IMR-90 (cell line): ENCODE measurements around the gene TRPM8. TPM values are rescaled to one million over a fixed set of nuclear protein-coding genes. Genes with fewer than 3 reads are reported as not detected.

Experiments
- ATAC-seq: fragments of 200-7000 bp; cut with Tn5 transposase; 2 replicates; pipeline ENCODE4 v1.9.1; 2020; ENCODE audit warnings: low read depth, mild to moderate bottlenecking, moderate library complexity
- BruUV-seq: library from RNA; stranded (reverse); fragments of 400-500 nt; replicated peaks from 2 replicates; lab custom pipeline; 2021; lab: Mats Ljungman, UMichigan
- CTCF ChIA-PET: fragments of 300-600 bp; formaldehyde crosslinking; extraction: SDS; loops from one replicate; lab custom pipeline; 2021; ENCODE audit warnings: antibody characterized with exemption; lab: Yijun Ruan, JAX
- POLR2A ChIA-PET: fragments of 300-600 bp; sonication (Branson Sonifier 250); formaldehyde crosslinking; loops from one replicate; lab custom pipeline; 2022; ENCODE audit warnings: antibody characterized with exemption; ENCODE audit not compliant: unreplicated experiment; lab: Charles Lee
- DNase-seq: peaks from one replicate; pipeline ENCODE4 v3.0.0; 2013
- H2AFZ ChIP-seq: replicated peaks from 2 replicates; pipeline ENCODE3; 2013; ENCODE audit warnings: low read length, mild to moderate bottlenecking; ENCODE audit not compliant: poor library complexity
- H2AK5ac ChIP-seq: 2 replicates; pipeline ENCODE4 v1.6.1; 2013; ENCODE audit warnings: low read depth, low read length, inconsistent platforms
- H2AK9ac ChIP-seq: replicated peaks from 2 replicates; pipeline ENCODE3; 2013; ENCODE audit warnings: mild to moderate bottlenecking, low read depth, low read length, moderate library complexity; ENCODE audit not compliant: poor library complexity
- H2BK120ac ChIP-seq: 2 replicates; pipeline ENCODE4 v1.6.1; 2013; ENCODE audit warnings: low read depth, low read length, inconsistent platforms
- H2BK15ac ChIP-seq: 3 replicates; pipeline ENCODE4 v1.6.1; 2013; ENCODE audit warnings: low read depth, low read length, inconsistent platforms
- H2BK20ac ChIP-seq: 2 replicates; pipeline ENCODE4 v1.6.1; 2013; ENCODE audit warnings: low read depth, mild to moderate bottlenecking, inconsistent platforms, low read length, moderate library complexity
- H2BK5ac ChIP-seq: 2 replicates; pipeline ENCODE4 v1.6.1; 2013; ENCODE audit warnings: mild to moderate bottlenecking, low read depth, low read length, inconsistent platforms; ENCODE audit not compliant: poor library complexity, severe bottlenecking
- H3K14ac ChIP-seq: replicated peaks from 2 replicates; pipeline ENCODE4 v1.6.1; 2013; ENCODE audit warnings: low read depth, low read length, inconsistent platforms
- H3K18ac ChIP-seq: 2 replicates; pipeline ENCODE4 v1.6.1; 2013; ENCODE audit warnings: low read depth, low read length, control low read depth
- H3K23ac ChIP-seq: 2 replicates; pipeline ENCODE4 v1.6.1; 2013; ENCODE audit warnings: low read depth, low read length, inconsistent platforms
- H3K27ac ChIP-seq: 2 replicates; pipeline ENCODE4 v1.5.1; 2013; ENCODE audit warnings: mild to moderate bottlenecking, control low read depth, low read length; ENCODE audit not compliant: insufficient read depth
- H3K27me3 ChIP-seq: 2 replicates; pipeline ENCODE4 v1.6.1; 2013; ENCODE audit warnings: low read length; ENCODE audit not compliant: control insufficient read depth, insufficient read depth
- H3K36me3 ChIP-seq: 2 replicates; pipeline ENCODE4 v1.6.1; 2013; ENCODE audit warnings: low read length, mixed read lengths; ENCODE audit not compliant: control insufficient read depth, insufficient read depth
- H3K4ac ChIP-seq: 2 replicates; pipeline ENCODE4 v1.6.1; 2013; ENCODE audit warnings: low read depth, low read length, inconsistent platforms
- H3K4me1 ChIP-seq: 2 replicates; pipeline ENCODE4 v1.6.1; 2013; ENCODE audit warnings: low read length, mixed read lengths; ENCODE audit not compliant: control insufficient read depth, insufficient read depth
- H3K4me2 ChIP-seq: 2 replicates; pipeline ENCODE4 v1.6.1; 2013; ENCODE audit warnings: low read depth, mild to moderate bottlenecking, control low read depth, low read length, moderate library complexity
- H3K4me3 ChIP-seq: 2 replicates; pipeline ENCODE4 v1.5.1; 2013; ENCODE audit warnings: low read depth, mild to moderate bottlenecking, control low read depth, low read length, moderate library complexity; ENCODE audit not compliant: insufficient read depth
- H3K56ac ChIP-seq: 2 replicates; pipeline ENCODE4 v1.6.1; 2013; ENCODE audit warnings: low read length, inconsistent platforms; ENCODE audit not compliant: insufficient read depth; ENCODE audit errors: extremely low read depth
- H3K79me1 ChIP-seq, 2 experiments: 2 replicates each; pipeline ENCODE4 v1.6.1; 2013; ENCODE audit warnings: low read length in 2 of 2, inconsistent platforms in 1 of 2, low read depth in 1 of 2
- H3K9ac ChIP-seq: 2 replicates; pipeline ENCODE4 v1.6.1; 2013; ENCODE audit warnings: low read depth, low read length, control low read depth
- H3K9me1 ChIP-seq: 2 replicates; pipeline ENCODE4 v1.6.1; 2013; ENCODE audit warnings: low read length, inconsistent platforms; ENCODE audit not compliant: insufficient read depth
- H3K9me3 ChIP-seq: 2 replicates; pipeline ENCODE4 v1.6.1; 2013; ENCODE audit warnings: low read length; ENCODE audit not compliant: control insufficient read depth, insufficient read depth
- H4K20me1 ChIP-seq: 2 replicates; pipeline ENCODE4 v1.6.1; 2013; ENCODE audit warnings: low read length, inconsistent platforms; ENCODE audit not compliant: insufficient read depth
- H4K5ac ChIP-seq: 2 replicates; pipeline ENCODE4 v1.6.1; 2013; ENCODE audit warnings: mild to moderate bottlenecking, low read depth, low read length, control low read depth
- H4K8ac ChIP-seq, 2 experiments: 2 replicates each; pipeline ENCODE4 v1.6.1; 2013; ENCODE audit warnings: low read depth in 2 of 2, low read length in 2 of 2, control low read depth in 1 of 2, inconsistent platforms in 1 of 2
- H4K91ac ChIP-seq: 2 replicates; pipeline ENCODE4 v1.6.1; 2013; ENCODE audit warnings: low read depth, low read length, inconsistent platforms; ENCODE audit not compliant: insufficient read depth
- BHLHE40 ChIP-seq: fragments of 150-350 bp; IDR thresholded peaks from 2 replicates; pipeline ENCODE4 v1.6.1; 2016; ENCODE audit warnings: mild to moderate bottlenecking, low read depth, low read length
- CEBPB ChIP-seq: IDR thresholded peaks from 2 replicates; pipeline ENCODE4 v1.6.1; 2012; ENCODE audit warnings: low read depth, low read length, improper control_type of control experiment
- MAFK ChIP-seq: IDR thresholded peaks from 2 replicates; pipeline ENCODE4 v1.6.1; 2012; ENCODE audit warnings: low read depth, low read length, improper control_type of control experiment
- MAZ ChIP-seq: IDR thresholded peaks from 2 replicates; pipeline ENCODE4 v1.6.1; 2012; ENCODE audit warnings: low read depth, mild to moderate bottlenecking, low read length, improper control_type of control experiment, moderate library complexity, borderline replicate concordance
- POLR2A ChIP-seq: IDR thresholded peaks from 2 replicates; pipeline ENCODE4 v1.6.1; 2012; ENCODE audit warnings: mild to moderate bottlenecking, low read depth, low read length
- RAD21 ChIP-seq: IDR thresholded peaks from 2 replicates; pipeline ENCODE4 v1.6.1; 2012; ENCODE audit warnings: low read length, improper control_type of control experiment
- SMC3 ChIP-seq: fragments of 150-350 bp; IDR thresholded peaks from 2 replicates; pipeline ENCODE4 v1.6.1; 2016; ENCODE audit warnings: low read depth, mild to moderate bottlenecking, antibody characterized with exemption, low read length, moderate library complexity
- WGBS, 2 experiments: methylation state at CpG; one replicate each; pipeline versions ENCODE4 v1.1.5 to v1.1.7; 2013; ENCODE audit warnings: missing lambda C conversion rate in 2 of 2; ENCODE audit not compliant: insufficient read length in 1 of 2; ENCODE audit errors: extremely low coverage in 2 of 2; 5-methylcytosine and 5-hydroxymethylcytosine counted together
- dilution Hi-C: fragments of 300-500 bp; cut with HindIII; formaldehyde crosslinking; loops from one replicate; pipeline ENCODE4 v1.14.3; 2018; ENCODE audit warnings: low sequenced_read_pairs; ENCODE audit not compliant: unreplicated experiment
- in situ Hi-C: fragments of 300-500 bp; cut with MboI; formaldehyde crosslinking; loops from 3 replicates; pipeline ENCODE4 v1.14.3; 2019; ENCODE audit warnings: low sequenced_read_pairs, inconsistent platforms, mixed read lengths
- intact Hi-C: fragments of 100-400 bp; cut with micrococcal nuclease; formaldehyde crosslinking; loops from 2 replicates; pipeline ENCODE4 v1.10.0; 2022
- polyA plus RNA-seq, 3 experiments: library from polyadenylated mRNA; depleted of rRNA; stranded (reverse); fragments of >200 nt; gene quantifications; 2 replicates each; pipeline ENCODE4 v1.2.3, GENCODE V29; 2012; ENCODE audit warnings: low replicate concordance in 1 of 3
- total RNA-seq: library from RNA; depleted of rRNA; stranded (reverse); fragments of >200 nt; gene quantifications from 2 replicates; pipeline ENCODE4 v1.2.3, GENCODE V29; 2012
- TF ChIP-seq, protein P1 (sequence below): conservative IDR thresholded peaks from 2 replicates; pipeline ENCODE4 v1.5.1; 2012; ENCODE audit warnings: mild to moderate bottlenecking, low read depth, low read length, improper control_type of control experiment
- TF ChIP-seq, protein P2 (sequence below): fragments of 150-350 bp; IDR thresholded peaks from 2 replicates; pipeline ENCODE4 v1.6.1; 2016; ENCODE audit warnings: low read depth, mild to moderate bottlenecking, low read length, moderate library complexity, borderline replicate concordance
- TF ChIP-seq, protein P3 (sequence below): fragments of 150-350 bp; IDR thresholded peaks from 2 replicates; pipeline ENCODE4 v1.6.1; 2017; ENCODE audit warnings: mild to moderate bottlenecking, antibody characterized with exemption, low read length, low read depth

TRPM8 gene
- total and polyA plus RNA-seq, 2 of the 4 experiments (the other 2 are of a cell fraction): not detected

DNA sequence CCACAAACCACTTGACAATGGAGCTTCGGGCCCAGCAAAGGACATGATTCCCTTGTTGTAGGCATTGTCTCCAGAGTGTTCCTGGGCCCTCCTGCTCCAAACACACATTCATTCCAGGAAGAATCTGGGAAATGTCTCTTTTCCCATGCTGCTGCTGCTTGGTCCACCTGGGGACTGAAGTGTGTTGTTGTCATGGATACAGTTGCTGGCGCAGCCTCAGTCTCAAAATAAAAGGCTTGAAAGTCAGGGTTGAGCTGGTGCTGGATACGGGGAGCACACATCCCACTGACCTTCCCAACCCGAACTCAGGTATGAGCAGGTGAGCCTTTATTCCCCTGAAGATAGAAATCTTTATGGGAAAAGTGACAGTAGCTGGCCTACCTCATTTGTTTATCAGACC is 102.7 kb downstream of the TRPM8 start:
- Histone ChIP-seq H3K9ac (no peak overlapping the region), H3K18ac (no peak overlapping the region), H3K56ac (no peak overlapping the region), H2BK120ac (no peak overlapping the region), H3K4ac (no peak overlapping the region), H4K91ac (no peak overlapping the region), H4K8ac (no peak overlapping the region), H3K4me2 (no peak overlapping the region), H2AFZ (no peak overlapping the region), H3K14ac (no peak overlapping the region), H3K4me1 (no peaks in the 10 kb centered on the region), H3K9me3 (no peaks in the 10 kb centered on the region), H3K27me3 (peaks cover 21% of the 10 kb centered on the region), H2BK20ac (no peak overlapping the region), H2AK5ac (no peak overlapping the region), H3K23ac (no peak overlapping the region), H3K36me3 (no peaks in the 10 kb centered on the region), H3K27ac (no peak overlapping the region), H2BK5ac (no peak overlapping the region), H4K20me1 (no peaks in the 10 kb centered on the region), H3K9me1 (no peaks in the 10 kb centered on the region), H2BK15ac (no peak overlapping the region), H3K79me1 (no peaks in the 10 kb centered on the region), H4K5ac (no peak overlapping the region), H3K4me3 (no peak overlapping the region), H2AK9ac (no peak overlapping the region)
- ChIA-PET POLR2A (no interaction called here), CTCF (no interaction called here)
- no TSS peak for BruUV-seq
- DNase-seq: no peak
- dilution Hi-C loops: no loop called here
- no CpG with 5 or more reads among the region's 4 CpGs for WGBS, 2 experiments
- TF ChIP-seq, protein P1, sequence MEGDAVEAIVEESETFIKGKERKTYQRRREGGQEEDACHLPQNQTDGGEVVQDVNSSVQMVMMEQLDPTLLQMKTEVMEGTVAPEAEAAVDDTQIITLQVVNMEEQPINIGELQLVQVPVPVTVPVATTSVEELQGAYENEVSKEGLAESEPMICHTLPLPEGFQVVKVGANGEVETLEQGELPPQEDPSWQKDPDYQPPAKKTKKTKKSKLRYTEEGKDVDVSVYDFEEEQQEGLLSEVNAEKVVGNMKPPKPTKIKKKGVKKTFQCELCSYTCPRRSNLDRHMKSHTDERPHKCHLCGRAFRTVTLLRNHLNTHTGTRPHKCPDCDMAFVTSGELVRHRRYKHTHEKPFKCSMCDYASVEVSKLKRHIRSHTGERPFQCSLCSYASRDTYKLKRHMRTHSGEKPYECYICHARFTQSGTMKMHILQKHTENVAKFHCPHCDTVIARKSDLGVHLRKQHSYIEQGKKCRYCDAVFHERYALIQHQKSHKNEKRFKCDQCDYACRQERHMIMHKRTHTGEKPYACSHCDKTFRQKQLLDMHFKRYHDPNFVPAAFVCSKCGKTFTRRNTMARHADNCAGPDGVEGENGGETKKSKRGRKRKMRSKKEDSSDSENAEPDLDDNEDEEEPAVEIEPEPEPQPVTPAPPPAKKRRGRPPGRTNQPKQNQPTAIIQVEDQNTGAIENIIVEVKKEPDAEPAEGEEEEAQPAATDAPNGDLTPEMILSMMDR: no peak
- TF ChIP-seq SMC3: no peak
- TF ChIP-seq BHLHE40: no peak
- TF ChIP-seq MAFK: no peak
- TF ChIP-seq POLR2A: no peak
- TF ChIP-seq, protein P2, sequence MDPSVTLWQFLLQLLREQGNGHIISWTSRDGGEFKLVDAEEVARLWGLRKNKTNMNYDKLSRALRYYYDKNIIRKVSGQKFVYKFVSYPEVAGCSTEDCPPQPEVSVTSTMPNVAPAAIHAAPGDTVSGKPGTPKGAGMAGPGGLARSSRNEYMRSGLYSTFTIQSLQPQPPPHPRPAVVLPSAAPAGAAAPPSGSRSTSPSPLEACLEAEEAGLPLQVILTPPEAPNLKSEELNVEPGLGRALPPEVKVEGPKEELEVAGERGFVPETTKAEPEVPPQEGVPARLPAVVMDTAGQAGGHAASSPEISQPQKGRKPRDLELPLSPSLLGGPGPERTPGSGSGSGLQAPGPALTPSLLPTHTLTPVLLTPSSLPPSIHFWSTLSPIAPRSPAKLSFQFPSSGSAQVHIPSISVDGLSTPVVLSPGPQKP: no peak
- TF ChIP-seq, protein P3, sequence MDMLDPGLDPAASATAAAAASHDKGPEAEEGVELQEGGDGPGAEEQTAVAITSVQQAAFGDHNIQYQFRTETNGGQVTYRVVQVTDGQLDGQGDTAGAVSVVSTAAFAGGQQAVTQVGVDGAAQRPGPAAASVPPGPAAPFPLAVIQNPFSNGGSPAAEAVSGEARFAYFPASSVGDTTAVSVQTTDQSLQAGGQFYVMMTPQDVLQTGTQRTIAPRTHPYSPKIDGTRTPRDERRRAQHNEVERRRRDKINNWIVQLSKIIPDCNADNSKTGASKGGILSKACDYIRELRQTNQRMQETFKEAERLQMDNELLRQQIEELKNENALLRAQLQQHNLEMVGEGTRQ: no peak
- TF ChIP-seq MAZ: no peak
- TF ChIP-seq CEBPB: no peak
- TF ChIP-seq RAD21: no peak
- intact Hi-C loops: no loop called here
- in situ Hi-C loops: no loop called here
- ATAC-seq: no peak
